ENCODE results near the gene JMJD6.

- TF ChIP-seq, protein P1, sequence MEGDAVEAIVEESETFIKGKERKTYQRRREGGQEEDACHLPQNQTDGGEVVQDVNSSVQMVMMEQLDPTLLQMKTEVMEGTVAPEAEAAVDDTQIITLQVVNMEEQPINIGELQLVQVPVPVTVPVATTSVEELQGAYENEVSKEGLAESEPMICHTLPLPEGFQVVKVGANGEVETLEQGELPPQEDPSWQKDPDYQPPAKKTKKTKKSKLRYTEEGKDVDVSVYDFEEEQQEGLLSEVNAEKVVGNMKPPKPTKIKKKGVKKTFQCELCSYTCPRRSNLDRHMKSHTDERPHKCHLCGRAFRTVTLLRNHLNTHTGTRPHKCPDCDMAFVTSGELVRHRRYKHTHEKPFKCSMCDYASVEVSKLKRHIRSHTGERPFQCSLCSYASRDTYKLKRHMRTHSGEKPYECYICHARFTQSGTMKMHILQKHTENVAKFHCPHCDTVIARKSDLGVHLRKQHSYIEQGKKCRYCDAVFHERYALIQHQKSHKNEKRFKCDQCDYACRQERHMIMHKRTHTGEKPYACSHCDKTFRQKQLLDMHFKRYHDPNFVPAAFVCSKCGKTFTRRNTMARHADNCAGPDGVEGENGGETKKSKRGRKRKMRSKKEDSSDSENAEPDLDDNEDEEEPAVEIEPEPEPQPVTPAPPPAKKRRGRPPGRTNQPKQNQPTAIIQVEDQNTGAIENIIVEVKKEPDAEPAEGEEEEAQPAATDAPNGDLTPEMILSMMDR (IDR thresholded peaks at IDR 0.05) = no peak
- no peak for TF ChIP-seq POLR2AphosphoS5 (IDR thresholded peaks at IDR 0.05)
These were observed 48.7 kb upstream of the JMJD6 start for GRCh38 chr17:76775021-76775600.

Measured in breast epithelium (tissue), 3 donors.